K562 (cell line): ENCODE data around the gene TTC38. TPM values are rescaled to one million over a fixed set of nuclear protein-coding genes. Genes with fewer than 3 reads are reported as not detected.
A peak's percentile ranks its signal among the peaks of the same experiment; 100 is the strongest.

ENCODE experiments used
- PHF8 ChIP-seq: fragments of 200-600 bp; sonication (generic); IDR thresholded peaks from 2 replicates; pipeline ENCODE4 v1.6.1; 2012; ENCODE audit warnings: mixed run types, mild to moderate bottlenecking, inconsistent platforms, low read length, moderate library complexity, borderline replicate concordance
- POLR2G ChIP-seq: fragments of 200-400 bp; formaldehyde crosslinking; IDR thresholded peaks from 2 replicates; pipeline ENCODE4 v1.6.1; 2017; ENCODE audit warnings: low read depth, mild to moderate bottlenecking, antibody characterized with exemption, low read length, moderate library complexity
- RB1 ChIP-seq: fragments of 450-650 bp; IDR thresholded peaks from 2 replicates; pipeline ENCODE4 v1.6.1; 2017; ENCODE audit warnings: low read depth, mild to moderate bottlenecking
- RNF219 ChIP-seq: fragments of 250-450 bp; sonication (Bioruptor Pico); IDR thresholded peaks from 2 replicates; pipeline ENCODE4 v1.5.0; 2022; ENCODE audit warnings: mild to moderate bottlenecking
- SIN3A ChIP-seq, 2 experiments: fragments of 150-350 bp in 1 of 2; IDR thresholded peaks; 2 replicates each; pipeline ENCODE4 v1.6.1; 2011 to 2016; ENCODE audit warnings: borderline replicate concordance in 2 of 2, low read depth in 2 of 2, low read length in 2 of 2, mild to moderate bottlenecking in 2 of 2, moderate library complexity in 2 of 2; ENCODE audit not compliant: control insufficient read depth in 1 of 2
- SP1 ChIP-seq: sonication (generic); formaldehyde crosslinking; IDR thresholded peaks from 2 replicates; pipeline ENCODE4 v1.8.1; 2022; ENCODE audit warnings: mild to moderate bottlenecking, missing genetic modification reagents
- VEZF1 ChIP-seq: fragments of 200-800 bp; sonication (Bioruptor generic); IDR thresholded peaks from 2 replicates; pipeline ENCODE4 v1.6.1; 2017; ENCODE audit warnings: missing genetic modification characterization, missing compliant biosample characterization
- ZFX ChIP-seq: sonication (generic); formaldehyde crosslinking; IDR thresholded peaks from 2 replicates; pipeline ENCODE4 v1.8.0; 2022; ENCODE audit warnings: mild to moderate bottlenecking, missing genetic modification reagents, moderate library complexity
- ZHX1 ChIP-seq: fragments of 150-350 bp; conservative IDR thresholded peaks from 2 replicates; pipeline ENCODE4 v1.6.1; 2014; ENCODE audit warnings: low read length
- polyA plus RNA-seq, 8 experiments: library from polyadenylated mRNA; depleted of rRNA in 4 of 8; stranded (reverse) in 5 of 8; unstranded in 3 of 8; fragments of >200 nt; fragmentation: Nextera tagmentation in 2 of 8; fragmentation: Illumina TruSeq in 1 of 8; extraction: Ambion mirVana in 2 of 8; extraction: Trizol in 1 of 8; gene quantifications; 2 replicates each; pipeline versions ENCODE4 v1.2.1 to v1.2.3, GENCODE V29; 2011 to 2014; ENCODE audit warnings: inconsistent platforms in 1 of 8, missing spikeins in 1 of 8
- total RNA-seq, 7 experiments: library from RNA; depleted of rRNA in 6 of 7; stranded (reverse); fragments of >200 nt in 6 of 7; fragmentation: Illumina TruSeq in 2 of 7; extraction: Trizol in 2 of 7; gene quantifications; 2 replicates each; pipeline versions ENCODE4 v1.2.1 to v1.2.3, GENCODE V29; 2011 to 2021; ENCODE audit warnings: low replicate concordance in 1 of 7
- TF ChIP-seq, protein P1 (sequence below), 2 experiments: fragments of 450-650 bp; formaldehyde crosslinking in 1 of 2; IDR thresholded peaks; 2 replicates each; pipeline versions ENCODE4 v1.4.0 to v1.6.1; 2014 to 2020; ENCODE audit warnings: mild to moderate bottlenecking in 2 of 2, borderline replicate concordance in 1 of 2, low read depth in 1 of 2

TTC38 gene
- total and polyA plus RNA-seq, 9 of the 15 experiments (the other 6 are each of a cell fraction or from before 2014, with no cell fraction given): 0.84 to 28.4 (median 18.1) TPM

- TF ChIP-seq, protein P1, sequence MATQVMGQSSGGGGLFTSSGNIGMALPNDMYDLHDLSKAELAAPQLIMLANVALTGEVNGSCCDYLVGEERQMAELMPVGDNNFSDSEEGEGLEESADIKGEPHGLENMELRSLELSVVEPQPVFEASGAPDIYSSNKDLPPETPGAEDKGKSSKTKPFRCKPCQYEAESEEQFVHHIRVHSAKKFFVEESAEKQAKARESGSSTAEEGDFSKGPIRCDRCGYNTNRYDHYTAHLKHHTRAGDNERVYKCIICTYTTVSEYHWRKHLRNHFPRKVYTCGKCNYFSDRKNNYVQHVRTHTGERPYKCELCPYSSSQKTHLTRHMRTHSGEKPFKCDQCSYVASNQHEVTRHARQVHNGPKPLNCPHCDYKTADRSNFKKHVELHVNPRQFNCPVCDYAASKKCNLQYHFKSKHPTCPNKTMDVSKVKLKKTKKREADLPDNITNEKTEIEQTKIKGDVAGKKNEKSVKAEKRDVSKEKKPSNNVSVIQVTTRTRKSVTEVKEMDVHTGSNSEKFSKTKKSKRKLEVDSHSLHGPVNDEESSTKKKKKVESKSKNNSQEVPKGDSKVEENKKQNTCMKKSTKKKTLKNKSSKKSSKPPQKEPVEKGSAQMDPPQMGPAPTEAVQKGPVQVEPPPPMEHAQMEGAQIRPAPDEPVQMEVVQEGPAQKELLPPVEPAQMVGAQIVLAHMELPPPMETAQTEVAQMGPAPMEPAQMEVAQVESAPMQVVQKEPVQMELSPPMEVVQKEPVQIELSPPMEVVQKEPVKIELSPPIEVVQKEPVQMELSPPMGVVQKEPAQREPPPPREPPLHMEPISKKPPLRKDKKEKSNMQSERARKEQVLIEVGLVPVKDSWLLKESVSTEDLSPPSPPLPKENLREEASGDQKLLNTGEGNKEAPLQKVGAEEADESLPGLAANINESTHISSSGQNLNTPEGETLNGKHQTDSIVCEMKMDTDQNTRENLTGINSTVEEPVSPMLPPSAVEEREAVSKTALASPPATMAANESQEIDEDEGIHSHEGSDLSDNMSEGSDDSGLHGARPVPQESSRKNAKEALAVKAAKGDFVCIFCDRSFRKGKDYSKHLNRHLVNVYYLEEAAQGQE (IDR thresholded peaks at IDR 0.05; ENCODE audit: borderline replicate concordance): peak; percentile 44
- TF ChIP-seq, protein P1 (CRISPR knock-in tag; IDR thresholded peaks at IDR 0.05; ENCODE audit: low read depth): no peak
- peak; percentile 33; the same call in 1 of the 2 replicates for TF ChIP-seq SP1
- TF ChIP-seq ZHX1: no peak
- peak; percentile 78 for TF ChIP-seq ZFX (CRISPR knock-in tag)
- peak; percentile 84; the same call in 1 of the 2 replicates for TF ChIP-seq PHF8
- peak; percentile 92 for TF ChIP-seq POLR2G
- TF ChIP-seq VEZF1 (CRISPR knock-in tag): peak; percentile 57; the same call in 1 of the 2 replicates
- TF ChIP-seq SIN3A (IDR thresholded peaks at IDR 0.05; ENCODE audit: borderline replicate concordance in 2 of 2, control insufficient read depth in 1 of 2, low read depth in 2 of 2, low read length in 2 of 2): 0 out of 4 replicates have a peak, but pooled peaks of 1 of the 2 experiments have one; percentile 15
- TF ChIP-seq RB1: peak; percentile 52; the same call in 1 of the 2 replicates
- TF ChIP-seq RNF219 (CRISPR knock-in tag): no peak
These were observed at the start of gene TTC38 (continued) for GRCh38 chr22:46267431-46268279.
